ENCODE data around the gene ZNF383. TPM values are rescaled to one million over a fixed set of nuclear protein-coding genes. Genes with fewer than 3 reads are reported as not detected.
"Not testable (repeated sequence)": the region's sequence is repeated elsewhere in the genome, so short reads cannot be mapped to it uniquely, and the experiment has no call there.

ZNF383 gene
- total RNA-seq, 1 donor from 2014 or later, result 3.0 TPM

DNA sequence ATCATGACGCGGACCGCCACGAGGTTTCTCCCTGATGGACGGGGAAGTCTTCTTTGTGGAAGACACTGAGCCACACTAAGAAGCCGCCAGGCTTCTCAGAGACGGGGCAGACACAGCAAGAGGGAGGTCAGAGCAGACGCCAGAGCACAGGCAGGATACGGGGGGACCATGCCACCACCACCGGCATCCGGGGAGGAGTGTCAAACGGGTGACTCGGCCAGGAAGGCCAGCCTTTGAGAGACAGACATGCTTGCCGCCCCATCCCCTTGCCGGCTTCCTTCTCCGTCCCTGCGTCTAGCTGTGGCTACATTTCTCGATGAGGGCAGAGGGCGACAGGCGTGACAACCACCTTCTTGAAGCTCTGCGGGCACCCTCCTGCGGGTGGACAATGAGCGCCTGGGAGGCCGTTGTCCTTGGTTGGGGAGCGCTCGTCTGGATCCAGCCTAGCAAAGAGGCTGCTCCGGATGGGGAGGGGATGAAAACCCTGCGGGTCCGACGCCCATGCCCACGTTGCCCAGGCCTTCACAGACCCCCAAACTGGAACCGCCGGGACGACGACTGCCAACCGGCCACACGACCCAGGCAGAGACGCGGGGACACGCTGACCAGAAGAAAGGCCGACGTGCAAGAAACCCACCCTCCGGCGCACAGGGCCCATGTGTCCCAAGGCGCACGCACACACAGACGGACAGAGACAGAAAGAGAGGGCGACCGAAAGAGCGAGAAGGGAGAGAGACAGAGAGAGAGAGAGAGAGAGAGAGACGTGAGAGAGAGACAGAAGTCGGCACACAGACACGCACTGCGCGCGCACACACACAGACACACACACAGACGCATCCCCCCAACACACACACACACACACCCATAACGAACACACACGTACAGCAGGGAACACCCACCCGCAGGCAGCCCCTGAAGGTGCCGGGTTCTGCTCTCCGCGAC lies 75.3 kb downstream of the ZNF383 start:
- not testable (repeated sequence) for DNase-seq (ENCODE audit: low read depth, low spot score)

- DNase-seq (ENCODE audit: low read depth, low spot score), result not testable (repeated sequence)
Measured at GRCh38 chr19:37294246-37294645, 76.2 kb downstream of the ZNF383 start.

Other genes with a start within 250 kb of the ZNF383 start
- gene ZNF420, start 139.8 kb upstream of the ZNF383 start, total RNA-seq, result 6.7 and 13.2 TPM in 2 replicates
- gene ZNF585A, start 45.5 kb upstream of the ZNF383 start, total RNA-seq, result 6.9 and 11.7 TPM in 2 replicates
- gene ZNF585B, start 7.7 kb upstream of the ZNF383 start, total RNA-seq, result 10.7 and 16.7 TPM in 2 replicates
- gene ZNF527, start 152.9 kb downstream of the ZNF383 start, total RNA-seq, result 4.0 and 4.1 TPM in 2 replicates
- 4.3 and 7.3 TPM in 2 replicates for gene ZNF569, start 249.2 kb downstream of the ZNF383 start, total RNA-seq